OCI-LY7 (cell line): ENCODE results near the gene ITIH1. TPM values are rescaled to one million over a fixed set of nuclear protein-coding genes. Genes with fewer than 3 reads are reported as not detected.

Source experiments
- BruUV-seq: library from RNA; stranded (reverse); fragments of 400-500 nt; replicated peaks from 2 replicates; lab custom pipeline; 2021; lab: Mats Ljungman, UMichigan
- CTCF ChIA-PET: fragments of 300-600 bp; sonication (Branson Sonifier 250); formaldehyde crosslinking; loops from one replicate; lab custom pipeline; 2022; ENCODE audit warnings: antibody characterized with exemption; ENCODE audit not compliant: unreplicated experiment; lab: Charles Lee
- POLR2A ChIA-PET: fragments of 300-600 bp; sonication (Branson Sonifier 250); formaldehyde crosslinking; loops from one replicate; lab custom pipeline; 2022; ENCODE audit warnings: antibody characterized with exemption; lab: Charles Lee
- DNase-seq: peaks from one replicate; pipeline ENCODE4 v3.0.0-alpha.2; 2015; ENCODE audit warnings: low spot score
- H2AFZ ChIP-seq: fragments of 200-600 bp; sonication (generic), shearing (Covaris generic); 2 replicates; pipeline ENCODE4 v1.6.1; 2014; ENCODE audit warnings: mild to moderate bottlenecking, antibody characterized with exemption, low read length, moderate library complexity
- H3K27ac ChIP-seq: fragments of 200-600 bp; sonication (generic); 2 replicates; pipeline ENCODE4 v1.5.1; 2014; ENCODE audit warnings: mixed run types, low read depth, mild to moderate bottlenecking, moderate library complexity, low read length, inconsistent platforms; ENCODE audit not compliant: poor library complexity, severe bottlenecking
- H3K36me3 ChIP-seq: fragments of 200-600 bp; sonication (generic); 2 replicates; pipeline ENCODE4 v1.6.1; 2014; ENCODE audit warnings: mild to moderate bottlenecking, antibody characterized with exemption, low read length, moderate library complexity, mixed read lengths; ENCODE audit not compliant: insufficient read depth
- H3K4me1 ChIP-seq: fragments of 200-600 bp; sonication (generic); 2 replicates; pipeline ENCODE4 v1.5.1; 2014; ENCODE audit warnings: mild to moderate bottlenecking, low read length; ENCODE audit not compliant: insufficient read depth, poor library complexity, severe bottlenecking
- H3K4me2 ChIP-seq: fragments of 200-600 bp; sonication (generic); 2 replicates; pipeline ENCODE4 v1.6.1; 2014; ENCODE audit warnings: mild to moderate bottlenecking, low read length
- H3K4me3 ChIP-seq: fragments of 200-600 bp; sonication (generic); 2 replicates; pipeline ENCODE4 v1.5.1; 2014; ENCODE audit warnings: mild to moderate bottlenecking, low read depth, low read length; ENCODE audit not compliant: poor library complexity, severe bottlenecking
- H3K79me2 ChIP-seq: fragments of 200-600 bp; sonication (generic); 2 replicates; pipeline ENCODE4 v1.6.1; 2016; ENCODE audit warnings: low read depth, mild to moderate bottlenecking, low read length, moderate library complexity, mixed read lengths; ENCODE audit not compliant: insufficient read depth
- H3K9me2 ChIP-seq: fragments of 200-600 bp; sonication (generic); 2 replicates; pipeline ENCODE4 v1.6.1; 2016; ENCODE audit warnings: mild to moderate bottlenecking, low read length, mixed read lengths; ENCODE audit not compliant: insufficient read depth
- H3K9me3 ChIP-seq: fragments of 200-600 bp; sonication (generic); 2 replicates; pipeline ENCODE4 v1.6.1; 2014; ENCODE audit warnings: mild to moderate bottlenecking, mixed run types, low read length, mixed read lengths
- H4K20me1 ChIP-seq: fragments of 200-600 bp; sonication (generic); 2 replicates; pipeline ENCODE4 v1.6.1; 2014; ENCODE audit warnings: mild to moderate bottlenecking, antibody characterized with exemption, low read length, moderate library complexity, mixed read lengths; ENCODE audit not compliant: insufficient read depth
- CTCF ChIP-seq: fragments of 200-600 bp; sonication (generic); conservative IDR thresholded peaks from 2 replicates; pipeline ENCODE4 v1.5.1; 2014; ENCODE audit warnings: mild to moderate bottlenecking, antibody characterized with exemption, low read length, moderate library complexity, mixed read lengths
- EZH2phosphoT487 ChIP-seq: fragments of 200-600 bp; sonication (generic); IDR thresholded peaks from 2 replicates; pipeline ENCODE4 v1.6.1; 2018; ENCODE audit warnings: low read depth, borderline replicate concordance, mild to moderate bottlenecking, mixed run types, antibody characterized with exemption, low read length, moderate library complexity, mixed read lengths
- intact Hi-C: fragments of 100-400 bp; cut with micrococcal nuclease; formaldehyde crosslinking; loops from one replicate; pipeline ENCODE4 v1.10.0; 2022; ENCODE audit not compliant: unreplicated experiment
- total RNA-seq, 2 experiments: library from RNA; depleted of rRNA in 1 of 2; stranded (reverse); fragments of >200 nt in 1 of 2; shearing (Covaris generic) in 1 of 2; gene quantifications; 2 replicates each; pipeline ENCODE4 v1.2.3, GENCODE V29; 2014 to 2022

ITIH1 gene
- total RNA-seq, 2 experiments from 2014 or later = not detected

GRCh38 chr3:52779011-52779836 is 1.8 kb downstream of the ITIH1 start:
- Histone ChIP-seq H3K4me1 (peaks cover 5% of the 10 kb centered on the region), H3K9me2 (no peaks in the 10 kb centered on the region), H3K79me2 (no peaks in the 10 kb centered on the region), H3K4me2 (no peak overlapping the region), H3K36me3 (no peaks in the 10 kb centered on the region), H3K4me3 (no peak overlapping the region), H3K9me3 (no peaks in the 10 kb centered on the region), H2AFZ (peak overlapping the region; percentile 16; the same call in 1 of the 2 replicates), H4K20me1 (no peaks in the 10 kb centered on the region), H3K27ac (no peak overlapping the region)
- BruUV-seq = no TSS peak
- no peak for TF ChIP-seq CTCF
- no peak for TF ChIP-seq EZH2phosphoT487
- ChIA-PET POLR2A (no interaction called here), CTCF (no interaction called here)
- peak; percentile 12 for DNase-seq
- intact Hi-C loops = no loop called here

- no peak overlapping the region for H3K4me2 ChIP-seq
- H3K9me3 ChIP-seq = no peaks in the 10 kb centered on the region
- H4K20me1 ChIP-seq = no peaks in the 10 kb centered on the region
- H3K27ac ChIP-seq = no peak overlapping the region
- peak overlapping the region; percentile 16; the same call in 1 of the 2 replicates for H2AFZ ChIP-seq
- intact Hi-C loops = no loop called here
- H3K4me1 ChIP-seq = peaks cover 5% of the 10 kb centered on the region
- no peaks in the 10 kb centered on the region for H3K36me3 ChIP-seq
- no peaks in the 10 kb centered on the region for H3K9me2 ChIP-seq
- no peak for DNase-seq
- POLR2A ChIA-PET = no interaction called here
- TF ChIP-seq CTCF (no peak), EZH2phosphoT487 (no peak)
- CTCF ChIA-PET = no interaction called here
- no peak overlapping the region for H3K4me3 ChIP-seq
- no peaks in the 10 kb centered on the region for H3K79me2 ChIP-seq
- BruUV-seq = no TSS peak
These were observed 2.6 kb downstream of the ITIH1 start for GRCh38 chr3:52779837-52780585.
